ENCODE measurements around the gene PLCH1.

PLCH1 gene

DNA sequence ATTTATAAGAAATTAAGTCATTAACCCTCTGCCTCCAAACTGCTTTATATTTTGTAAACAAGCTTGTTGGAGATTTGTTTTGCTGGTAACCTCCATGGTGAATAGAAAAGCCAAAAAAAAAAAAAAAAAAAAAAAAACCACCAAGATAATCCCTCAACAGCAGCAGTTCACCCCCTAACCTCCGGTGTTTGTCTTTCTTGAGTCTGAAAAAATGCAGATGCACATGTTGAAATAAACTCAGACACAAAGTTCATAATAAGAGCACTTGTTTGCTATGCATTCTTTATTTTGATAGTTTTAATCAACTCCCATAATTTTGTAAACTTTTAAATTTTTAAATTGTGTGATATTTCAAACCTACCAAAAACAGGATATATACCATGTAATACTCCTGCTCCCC, 1.8 kb upstream of the PLCH1 start:
- no peak for DNase-seq (ENCODE audit: low read depth)

DNA sequence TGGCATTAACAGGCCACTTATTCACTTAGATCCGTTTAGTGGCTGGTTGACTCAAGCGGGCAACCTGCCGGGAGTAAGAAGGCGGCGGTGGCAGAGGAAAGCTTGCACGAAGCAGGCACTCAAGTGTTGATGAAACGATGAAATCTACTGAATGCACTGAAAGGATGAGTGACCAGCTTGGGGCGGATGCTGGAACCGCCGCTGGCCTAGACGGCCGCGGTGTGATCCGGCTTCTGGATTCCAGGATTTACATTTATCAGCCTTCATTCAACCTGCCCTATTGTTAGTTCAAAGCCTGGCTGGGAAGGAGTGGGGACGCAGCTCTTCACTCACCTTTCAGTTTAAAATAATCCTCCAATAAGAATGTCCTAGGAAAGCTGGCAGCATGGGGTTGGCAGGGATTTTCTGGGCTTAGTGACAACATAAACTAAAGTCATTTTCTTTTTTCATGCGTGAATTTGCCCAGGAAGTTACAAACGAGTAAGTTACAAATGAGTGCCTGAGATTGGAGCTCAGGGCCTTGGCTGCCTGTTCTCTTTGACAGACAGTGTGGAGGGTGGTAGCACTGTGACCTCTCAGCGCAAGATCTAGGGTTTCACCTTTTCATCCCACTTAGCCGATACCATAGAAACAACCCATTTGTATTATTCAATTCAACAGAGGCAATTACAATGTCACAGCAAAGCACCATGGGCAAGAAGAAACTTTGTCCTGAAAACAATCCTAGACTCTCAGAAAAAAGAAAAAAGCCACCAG, 1.1 kb upstream of the PLCH1 start:
- DNase-seq (ENCODE audit: low read depth): no peak

DNA sequence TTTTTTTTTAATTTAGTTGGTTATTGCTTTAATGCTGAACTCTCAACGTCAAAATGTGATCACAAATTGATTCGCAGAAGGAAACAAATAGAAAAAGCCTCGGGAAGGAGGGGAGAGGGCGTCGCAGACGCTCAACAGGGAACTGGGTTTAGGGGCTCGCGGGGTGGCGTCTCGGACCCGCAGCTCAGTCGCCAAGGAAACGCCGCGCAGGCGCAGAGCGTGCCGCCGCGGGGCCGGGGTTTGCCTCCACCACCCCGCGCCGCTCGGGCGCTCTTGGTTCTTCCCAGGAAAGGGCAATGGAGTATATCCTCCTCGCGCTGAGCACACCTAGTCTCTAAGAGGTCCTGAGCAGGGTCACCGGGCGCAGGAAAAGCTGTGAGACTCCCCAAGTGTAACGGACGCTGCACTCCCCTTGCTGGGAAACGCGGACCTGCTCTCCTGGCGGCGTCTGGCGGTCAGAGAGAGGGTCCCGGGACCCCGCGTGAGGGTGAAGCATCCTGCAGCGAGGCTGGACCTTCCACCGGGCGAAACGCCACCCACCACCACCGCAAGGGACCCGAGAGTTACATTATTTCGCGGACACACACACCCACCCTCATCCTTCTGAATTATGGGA, 753 bp downstream of the PLCH1 start:
- no peak for DNase-seq (ENCODE audit: low read depth)

DNA sequence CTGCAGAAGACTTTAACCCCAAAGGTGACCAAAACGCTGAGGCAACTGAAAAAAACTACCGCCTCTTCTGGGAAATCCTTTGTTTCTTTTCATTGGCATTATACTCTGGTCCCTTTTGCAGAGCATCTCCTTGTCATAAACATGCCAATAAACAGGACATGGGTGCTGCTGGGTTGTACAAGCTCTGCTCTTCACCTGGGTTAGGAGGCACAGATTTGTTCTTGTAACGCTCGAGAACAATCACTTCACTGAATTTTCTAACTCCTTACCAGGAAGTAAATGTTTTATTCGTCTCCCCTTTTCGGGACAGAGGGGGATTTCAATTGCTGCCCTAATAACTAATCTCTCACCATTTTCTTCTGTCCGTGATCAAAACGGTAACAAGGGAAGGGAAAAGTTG, 1.3 kb downstream of the PLCH1 start:
- DNase-seq (ENCODE audit: low read depth): no peak

DNA sequence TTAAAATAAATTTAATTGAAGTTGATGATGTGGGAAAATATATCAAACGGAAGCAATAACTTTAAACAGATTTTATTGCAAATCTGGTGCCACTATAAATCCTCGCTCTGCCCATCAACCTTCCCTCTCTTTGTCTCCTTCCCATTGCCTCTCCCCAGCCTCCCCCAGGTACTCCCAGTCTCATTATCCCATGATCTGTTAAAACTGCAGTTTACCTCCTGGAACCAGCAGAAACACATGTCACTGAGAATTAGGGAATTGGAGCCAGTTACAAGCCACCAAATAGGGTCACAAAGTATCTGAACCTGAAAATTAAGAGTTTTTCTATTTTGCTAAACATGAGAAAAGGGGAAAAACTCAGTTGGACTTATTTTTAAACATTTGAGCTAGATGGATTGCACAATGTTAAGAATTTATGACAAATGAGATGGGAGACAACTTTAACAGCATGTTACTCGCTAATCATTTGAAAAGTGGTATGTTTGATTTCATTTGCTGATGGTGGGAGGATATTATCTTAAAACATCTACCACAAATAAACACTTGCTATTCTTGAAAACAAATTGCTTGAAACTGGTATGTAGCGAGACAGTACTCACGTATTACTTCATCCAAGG, 2.4 kb downstream of the PLCH1 start:
- peak; percentile 55 for DNase-seq (ENCODE audit: low read depth)

DNA sequence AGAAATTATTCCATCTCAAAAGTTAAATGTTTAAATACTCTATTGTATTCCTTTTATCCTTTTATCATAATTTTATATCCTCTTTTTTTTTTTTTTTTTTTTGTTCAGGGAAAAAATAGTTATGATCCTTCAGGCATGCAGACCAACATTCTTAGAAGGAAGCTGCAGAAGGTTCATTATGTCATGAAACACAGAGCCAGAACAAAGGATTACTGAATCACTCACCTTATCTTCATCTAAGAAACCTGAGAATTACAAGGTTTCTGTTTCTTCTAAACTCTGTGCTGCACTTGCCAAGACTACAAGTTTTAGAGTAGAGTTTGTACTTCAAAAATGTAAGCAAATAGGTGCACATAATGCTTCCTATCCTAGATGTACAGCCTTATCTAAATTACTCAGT, 3.3 kb downstream of the PLCH1 start:
- DNase-seq (ENCODE audit: low read depth): peak; percentile 16

DNA sequence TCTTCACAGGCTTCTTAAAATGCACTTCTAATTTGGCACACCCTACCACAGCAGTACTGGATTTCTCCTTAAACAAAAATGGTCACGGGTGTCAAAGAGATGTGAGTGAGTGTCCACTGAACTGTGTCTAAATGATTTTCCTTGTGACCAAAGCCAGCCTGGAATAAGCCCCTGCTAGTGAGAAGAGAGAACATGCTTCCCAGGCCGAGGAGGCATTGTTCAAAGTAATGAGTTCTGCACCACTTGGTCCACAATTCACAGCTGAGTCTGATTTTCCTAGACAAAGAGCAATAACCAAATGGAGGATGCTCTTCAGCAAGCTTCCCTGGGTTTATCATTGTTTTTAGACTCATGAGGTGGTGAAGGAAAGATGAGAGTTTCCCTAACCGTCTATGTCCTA, 3.8 kb downstream of the PLCH1 start:
- DNase-seq (ENCODE audit: low read depth): no peak

DNA sequence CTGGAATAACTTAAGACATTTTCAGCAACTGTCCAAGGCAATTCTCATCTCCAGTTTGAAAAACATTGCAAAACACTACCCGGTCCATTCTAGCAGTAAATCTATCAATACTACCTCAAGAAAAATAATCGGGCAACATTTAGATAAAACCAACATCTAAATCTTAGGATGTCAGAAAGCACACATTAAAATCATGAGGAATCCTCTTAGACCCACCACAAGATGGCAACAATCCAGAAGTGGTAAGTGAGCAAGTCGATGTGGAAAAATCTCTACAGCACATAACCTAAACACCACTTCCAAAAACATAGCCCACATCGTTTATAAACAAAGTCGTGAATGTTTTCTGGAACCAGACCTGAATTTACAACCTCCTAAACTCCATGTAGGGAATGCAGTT, 5.7 kb downstream of the PLCH1 start:
- DNase-seq (ENCODE audit: low read depth): peak; percentile 42

DNA sequence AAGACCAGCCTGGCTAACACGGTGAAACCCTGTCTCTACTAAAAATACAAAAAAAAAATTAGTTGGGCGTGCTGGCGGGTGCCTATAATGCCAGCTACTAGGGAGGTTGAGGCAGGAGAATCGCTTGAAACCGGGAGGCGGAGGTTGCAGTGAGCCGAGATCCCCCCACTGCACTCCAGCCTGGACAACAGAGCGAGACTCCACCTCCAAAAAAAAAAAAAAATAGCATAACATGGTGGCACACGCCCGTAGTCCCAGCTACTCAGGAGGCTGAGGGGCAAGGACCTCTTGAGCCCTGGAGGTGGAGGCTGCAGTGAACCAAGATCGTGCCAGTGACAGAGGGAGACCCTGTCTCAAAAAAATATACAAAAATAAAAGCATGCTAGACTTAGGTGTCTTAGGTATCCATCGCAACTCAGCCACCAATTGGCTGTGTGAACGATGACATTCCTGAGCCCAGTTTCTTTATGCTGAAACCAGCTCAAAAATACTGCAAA, 6.2 kb downstream of the PLCH1 start:
- no peak for DNase-seq (ENCODE audit: low read depth)

DNA sequence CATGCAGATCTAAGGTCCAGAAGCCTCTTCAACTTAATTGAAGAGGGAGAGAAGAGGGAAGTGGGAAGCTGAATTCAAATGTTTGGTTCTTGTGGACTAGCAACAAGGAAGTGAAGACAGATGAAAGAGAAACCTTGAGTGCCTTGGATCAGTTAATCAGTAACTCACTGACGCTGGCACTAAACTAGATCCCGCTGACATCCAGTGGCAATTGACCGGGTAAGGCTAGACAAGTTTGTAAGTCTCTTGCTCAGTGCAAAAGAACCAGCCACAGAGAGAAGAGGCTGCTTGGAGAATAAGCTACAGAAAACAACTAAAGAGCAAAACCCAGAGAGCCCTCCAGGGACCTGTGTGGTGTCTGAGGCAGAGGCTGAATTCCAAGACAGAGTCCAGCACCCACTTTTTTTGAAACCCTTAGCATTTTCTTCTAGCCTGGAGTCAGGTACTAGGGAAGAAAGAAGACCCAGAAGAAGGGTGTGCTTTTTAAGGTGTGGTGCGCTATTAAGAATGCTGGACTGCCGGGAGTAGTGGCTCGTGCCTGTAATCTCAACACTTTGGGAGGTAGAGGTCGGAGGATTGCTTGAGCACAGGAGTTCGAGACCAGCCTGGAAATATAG, 6.9 kb downstream of the PLCH1 start:
- DNase-seq (ENCODE audit: low read depth): no peak

DNA sequence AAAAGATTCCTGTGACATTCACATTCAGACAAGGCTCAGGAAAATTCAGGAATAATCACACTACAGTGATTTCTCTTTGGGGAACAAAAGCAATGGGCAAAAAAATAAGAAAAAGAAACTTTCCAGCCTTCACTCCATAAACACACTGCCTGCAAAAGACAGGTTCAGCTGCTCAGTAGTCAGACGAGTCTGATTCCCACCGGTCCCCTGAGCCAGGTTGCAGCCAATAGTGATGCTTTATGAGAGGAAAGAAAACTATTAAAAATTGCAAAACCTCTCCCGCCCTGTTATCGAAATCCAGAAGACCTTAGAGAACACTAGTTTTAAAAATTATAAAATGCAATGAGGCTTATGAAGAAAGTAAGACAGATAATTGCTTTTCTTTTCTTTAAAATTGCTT, 8.5 kb downstream of the PLCH1 start:
- DNase-seq (ENCODE audit: low read depth): no peak

DNA sequence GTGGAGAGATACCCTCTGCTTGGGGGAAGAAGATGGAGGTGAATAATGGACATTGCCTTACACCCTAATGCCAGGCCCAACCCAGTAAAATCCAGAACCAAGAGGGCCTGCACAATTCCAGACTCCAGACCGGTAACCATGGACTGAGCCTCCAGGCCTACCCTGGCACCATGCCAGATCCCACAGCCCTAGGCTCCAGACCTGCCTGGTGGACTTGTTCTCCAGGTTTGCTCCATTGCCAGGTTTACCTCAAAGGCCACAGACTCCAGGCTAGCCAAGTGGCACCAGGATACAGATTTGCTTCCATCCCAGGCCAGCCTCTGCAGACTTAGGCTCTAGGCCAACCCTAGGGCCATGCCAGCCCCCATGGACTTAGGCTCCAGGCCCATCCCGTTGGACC, 14.0 kb downstream of the PLCH1 start:
- no peak for DNase-seq (ENCODE audit: low read depth)

DNA sequence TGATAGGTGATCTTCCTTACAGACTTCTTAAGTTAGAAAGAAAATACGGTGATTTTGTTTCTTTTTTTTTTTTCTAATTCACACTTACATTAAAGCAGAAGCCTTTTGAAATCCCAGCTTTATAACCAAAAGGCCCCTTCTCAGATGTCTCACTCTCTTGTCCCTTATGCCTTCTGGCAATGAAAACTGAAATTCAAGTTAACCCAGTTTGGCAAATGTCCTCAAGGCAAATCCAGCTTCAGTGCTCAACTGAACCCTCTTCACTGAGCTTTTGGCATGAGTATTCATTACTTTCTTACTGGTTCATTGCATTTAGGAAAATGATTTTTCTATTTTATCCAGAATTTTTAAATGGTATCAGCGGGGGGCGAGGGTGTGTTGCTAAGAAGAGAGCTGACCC, 17.0 kb downstream of the PLCH1 start:
- DNase-seq (ENCODE audit: low read depth): no peak

DNA sequence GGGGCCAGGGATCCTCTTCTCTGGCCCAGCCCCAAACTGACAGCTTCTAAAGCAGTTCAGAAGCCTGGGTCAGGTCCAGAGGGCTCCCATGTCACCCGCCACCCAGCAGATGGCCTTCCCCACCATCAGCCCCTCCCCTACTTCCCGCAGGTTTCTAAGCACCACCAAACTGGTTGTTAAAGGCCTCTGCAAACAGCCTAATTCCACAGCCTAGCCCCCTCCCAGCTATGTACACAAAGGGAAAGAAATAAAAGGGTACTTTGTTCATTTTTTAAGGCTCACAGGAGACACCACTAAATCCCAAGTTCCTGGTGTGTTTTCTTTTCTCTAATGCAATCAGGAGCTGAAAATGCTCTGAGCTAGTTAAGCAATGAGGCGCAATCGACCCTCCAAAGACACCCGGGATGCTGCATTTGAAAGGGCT, 30.6 kb downstream of the PLCH1 start:
- no peak for DNase-seq (ENCODE audit: low read depth)

DNA sequence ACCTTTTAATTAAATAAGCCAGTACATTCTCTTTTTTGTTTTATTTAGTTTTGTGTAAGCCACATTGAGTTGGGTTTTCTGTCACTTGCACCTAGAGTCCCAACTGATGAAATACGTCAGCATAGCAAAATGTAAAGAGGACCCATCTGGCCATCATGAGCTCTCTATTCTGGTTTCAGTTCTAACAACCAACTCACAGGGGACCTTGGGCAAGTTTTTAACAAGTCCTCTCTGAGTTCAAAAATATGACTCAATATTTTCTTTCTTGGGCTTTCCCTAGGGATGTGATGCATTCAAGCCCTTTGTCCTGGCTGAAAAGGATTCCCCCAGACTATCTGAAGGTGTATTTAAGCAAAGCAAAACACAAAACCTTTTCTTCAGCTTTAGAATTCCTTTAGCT, 32.9 kb downstream of the PLCH1 start:
- no peak for DNase-seq (ENCODE audit: low read depth)

DNA sequence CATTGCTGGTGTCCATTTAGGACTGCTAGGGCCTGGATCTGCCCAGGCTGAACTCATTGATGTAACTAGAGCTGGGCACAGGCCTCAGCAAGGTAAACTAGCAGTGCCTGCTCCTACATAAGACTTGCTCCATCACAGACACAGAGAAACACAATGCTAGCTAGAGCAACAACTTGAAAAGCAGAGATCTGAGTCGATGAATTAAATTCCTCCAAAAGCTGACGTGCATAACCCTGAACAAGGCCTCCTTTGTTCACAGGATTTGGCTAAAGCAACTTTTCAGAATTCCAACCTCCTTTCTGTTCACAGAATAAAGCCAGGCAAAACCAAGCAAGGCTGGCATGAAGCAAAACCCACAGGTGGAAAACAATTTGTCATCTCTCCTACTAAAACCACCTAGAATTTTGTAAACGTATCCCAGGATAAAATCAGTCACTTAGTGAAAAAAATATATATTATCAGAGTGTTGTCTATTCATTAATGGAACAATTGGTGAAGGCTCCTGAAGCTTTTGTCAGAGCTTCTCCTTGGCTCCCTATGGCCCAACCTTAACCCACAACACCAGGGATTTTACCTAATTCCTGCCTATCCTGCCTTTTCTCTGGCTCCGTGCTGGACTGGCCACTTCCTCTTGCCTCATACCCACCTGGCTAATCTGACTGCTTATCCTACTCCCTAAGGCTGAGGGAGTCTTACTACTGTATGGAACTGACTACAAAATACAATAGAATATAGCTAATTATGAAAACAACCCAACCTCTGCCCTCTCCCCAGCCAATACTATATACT, 39.9 kb downstream of the PLCH1 start:
- DNase-seq (ENCODE audit: low read depth): no peak

DNA sequence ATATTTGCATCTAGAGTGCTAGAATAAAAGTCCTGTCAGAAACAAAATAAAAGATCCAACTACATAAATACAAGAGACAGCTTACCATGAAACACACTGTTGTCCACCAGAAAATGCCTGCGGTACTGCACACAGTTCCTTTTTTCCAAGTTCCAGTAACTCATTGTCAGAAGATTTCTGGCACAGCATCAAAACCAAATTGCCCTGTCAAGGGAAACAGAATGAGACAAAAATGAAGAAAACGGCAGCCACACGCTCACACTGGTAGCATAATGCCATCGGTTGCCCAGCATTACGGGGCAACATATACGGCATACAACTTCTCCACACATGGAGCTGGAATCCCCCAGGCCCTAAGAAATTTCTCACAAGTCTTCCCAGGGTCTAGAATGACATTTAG, 40.8 kb downstream of the PLCH1 start:
- DNase-seq (ENCODE audit: low read depth): no peak

DNA sequence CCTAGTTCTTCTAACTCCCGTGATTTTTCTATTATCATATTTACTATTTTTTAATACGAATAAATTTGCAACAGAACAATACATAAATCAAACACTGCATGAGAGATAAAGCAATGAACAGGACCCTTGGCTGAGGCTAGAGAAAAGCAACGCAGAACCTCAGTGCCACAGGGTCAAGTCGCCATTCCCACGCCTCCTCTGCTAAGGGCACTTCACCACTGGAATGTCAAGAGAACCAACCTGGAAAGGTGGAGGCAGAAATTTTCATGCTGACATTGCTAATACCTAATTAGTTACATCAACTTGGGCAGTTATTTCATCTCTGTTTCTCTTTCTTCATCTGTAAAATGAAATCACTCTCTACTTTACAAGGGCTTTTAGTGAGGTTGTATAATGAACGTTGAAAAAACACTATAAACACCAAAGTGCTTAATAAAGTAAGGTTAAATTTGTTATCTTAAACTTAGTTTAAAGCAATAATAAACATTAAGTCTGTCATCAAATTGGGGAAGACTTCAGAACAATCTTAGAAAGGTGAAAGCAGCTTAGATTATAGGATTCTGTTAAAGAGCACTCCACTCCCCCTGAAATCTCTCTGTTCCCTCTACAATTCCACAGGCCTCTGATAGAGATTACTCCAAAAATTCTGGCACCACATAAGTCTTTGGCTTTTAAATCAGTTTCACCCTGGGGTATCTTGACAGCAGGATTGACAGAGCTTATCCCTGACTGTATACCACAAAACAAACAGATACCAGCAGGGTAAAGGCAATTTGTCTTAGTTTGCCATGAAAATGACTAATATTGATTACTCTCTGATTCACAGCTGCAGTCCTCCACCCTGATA, 41.9 kb downstream of the PLCH1 start:
- no peak for DNase-seq (ENCODE audit: low read depth)

DNA sequence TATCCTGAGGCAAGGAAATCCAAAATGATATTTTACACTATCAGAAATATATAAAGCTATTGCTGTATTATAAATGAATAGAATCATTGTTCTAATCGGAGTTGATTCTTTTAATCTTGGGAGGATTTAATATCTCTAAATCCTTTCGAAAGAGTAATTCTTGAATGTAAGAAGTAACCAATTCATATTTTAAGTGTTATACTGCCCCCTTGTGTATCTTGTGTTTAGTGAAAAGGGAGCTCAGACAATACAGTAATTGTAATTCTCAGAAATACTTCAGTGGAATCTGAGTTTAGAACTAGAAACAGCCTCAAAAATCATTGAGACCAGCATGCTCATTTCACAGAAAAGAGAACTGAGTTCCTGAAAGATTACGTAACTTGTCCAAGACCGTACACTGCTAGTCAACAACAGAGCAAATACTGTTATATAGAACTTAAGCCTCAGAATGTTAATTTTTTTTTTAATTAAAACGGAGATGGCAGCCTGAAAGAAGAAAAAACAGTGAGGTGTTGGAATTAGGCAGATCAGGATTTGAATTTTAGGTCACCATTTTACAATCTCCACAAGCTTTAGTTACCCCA, 42.9 kb downstream of the PLCH1 start:
- DNase-seq (ENCODE audit: low read depth): peak; percentile 54

DNA sequence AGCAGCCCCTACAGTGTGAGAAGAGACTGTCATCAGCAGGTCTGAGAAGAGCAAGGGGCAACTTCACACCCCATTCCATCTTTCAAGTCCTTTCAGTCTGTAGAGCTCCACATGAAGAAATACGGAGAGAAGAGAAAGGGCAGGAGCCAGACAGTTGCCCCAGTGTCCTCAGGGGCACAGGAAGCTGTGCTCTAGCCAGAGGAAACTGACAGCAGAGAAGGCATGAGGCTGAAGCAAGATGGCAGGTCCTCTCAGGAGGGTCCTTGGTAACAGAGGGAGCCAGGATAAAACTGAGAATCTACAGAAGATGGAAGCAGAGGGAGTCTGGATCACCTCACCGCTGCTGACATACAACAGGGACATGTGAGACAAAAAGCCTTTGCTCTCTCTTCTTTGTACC, 47.3 kb downstream of the PLCH1 start:
- no peak for DNase-seq (ENCODE audit: low read depth)

DNA sequence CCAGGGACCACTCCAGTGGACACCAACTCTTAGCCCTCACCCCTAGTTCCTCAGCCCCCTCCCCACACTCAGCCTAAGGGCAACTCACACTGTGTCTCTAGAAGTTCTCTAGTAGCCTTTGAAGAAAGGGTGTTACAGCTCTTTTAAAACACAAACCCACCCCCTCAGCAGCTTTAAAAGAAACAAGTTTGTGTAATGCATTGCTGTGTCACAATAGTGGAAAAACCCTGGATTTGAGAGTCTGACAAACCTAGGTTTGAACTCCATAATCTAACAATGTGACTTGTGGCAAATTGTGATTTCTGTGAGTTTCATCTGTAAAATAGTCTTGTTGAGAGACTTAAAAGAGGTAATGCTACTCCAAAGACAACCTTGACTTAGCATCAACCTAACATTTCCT, 54.0 kb downstream of the PLCH1 start:
- peak; percentile 3 for DNase-seq (ENCODE audit: low read depth)
